Measurements from ENCODE around the gene SNRPN.

- no peak for TF ChIP-seq PTBP1 (IDR thresholded peaks at IDR 0.05; ENCODE audit: low read depth, low read length)
- TF ChIP-seq EZH2 (IDR thresholded peaks at IDR 0.05; ENCODE audit: borderline replicate concordance, low read depth, low read length), result no peak
- TF ChIP-seq TEAD4 (IDR thresholded peaks at IDR 0.05; ENCODE audit: low read length), result no peak
- TF ChIP-seq TEAD4 (CRISPR knock-in tag; IDR thresholded peaks at IDR 0.05; ENCODE audit: borderline replicate concordance), result no peak
- no peak for TF ChIP-seq E2F4 (CRISPR knock-in tag; IDR thresholded peaks at IDR 0.05; ENCODE audit: low read depth)
- no peak for TF ChIP-seq PCBP2 (IDR thresholded peaks at IDR 0.05; ENCODE audit: low read depth, low read length, poor library complexity, severe bottlenecking)
- TF ChIP-seq, protein P1, sequence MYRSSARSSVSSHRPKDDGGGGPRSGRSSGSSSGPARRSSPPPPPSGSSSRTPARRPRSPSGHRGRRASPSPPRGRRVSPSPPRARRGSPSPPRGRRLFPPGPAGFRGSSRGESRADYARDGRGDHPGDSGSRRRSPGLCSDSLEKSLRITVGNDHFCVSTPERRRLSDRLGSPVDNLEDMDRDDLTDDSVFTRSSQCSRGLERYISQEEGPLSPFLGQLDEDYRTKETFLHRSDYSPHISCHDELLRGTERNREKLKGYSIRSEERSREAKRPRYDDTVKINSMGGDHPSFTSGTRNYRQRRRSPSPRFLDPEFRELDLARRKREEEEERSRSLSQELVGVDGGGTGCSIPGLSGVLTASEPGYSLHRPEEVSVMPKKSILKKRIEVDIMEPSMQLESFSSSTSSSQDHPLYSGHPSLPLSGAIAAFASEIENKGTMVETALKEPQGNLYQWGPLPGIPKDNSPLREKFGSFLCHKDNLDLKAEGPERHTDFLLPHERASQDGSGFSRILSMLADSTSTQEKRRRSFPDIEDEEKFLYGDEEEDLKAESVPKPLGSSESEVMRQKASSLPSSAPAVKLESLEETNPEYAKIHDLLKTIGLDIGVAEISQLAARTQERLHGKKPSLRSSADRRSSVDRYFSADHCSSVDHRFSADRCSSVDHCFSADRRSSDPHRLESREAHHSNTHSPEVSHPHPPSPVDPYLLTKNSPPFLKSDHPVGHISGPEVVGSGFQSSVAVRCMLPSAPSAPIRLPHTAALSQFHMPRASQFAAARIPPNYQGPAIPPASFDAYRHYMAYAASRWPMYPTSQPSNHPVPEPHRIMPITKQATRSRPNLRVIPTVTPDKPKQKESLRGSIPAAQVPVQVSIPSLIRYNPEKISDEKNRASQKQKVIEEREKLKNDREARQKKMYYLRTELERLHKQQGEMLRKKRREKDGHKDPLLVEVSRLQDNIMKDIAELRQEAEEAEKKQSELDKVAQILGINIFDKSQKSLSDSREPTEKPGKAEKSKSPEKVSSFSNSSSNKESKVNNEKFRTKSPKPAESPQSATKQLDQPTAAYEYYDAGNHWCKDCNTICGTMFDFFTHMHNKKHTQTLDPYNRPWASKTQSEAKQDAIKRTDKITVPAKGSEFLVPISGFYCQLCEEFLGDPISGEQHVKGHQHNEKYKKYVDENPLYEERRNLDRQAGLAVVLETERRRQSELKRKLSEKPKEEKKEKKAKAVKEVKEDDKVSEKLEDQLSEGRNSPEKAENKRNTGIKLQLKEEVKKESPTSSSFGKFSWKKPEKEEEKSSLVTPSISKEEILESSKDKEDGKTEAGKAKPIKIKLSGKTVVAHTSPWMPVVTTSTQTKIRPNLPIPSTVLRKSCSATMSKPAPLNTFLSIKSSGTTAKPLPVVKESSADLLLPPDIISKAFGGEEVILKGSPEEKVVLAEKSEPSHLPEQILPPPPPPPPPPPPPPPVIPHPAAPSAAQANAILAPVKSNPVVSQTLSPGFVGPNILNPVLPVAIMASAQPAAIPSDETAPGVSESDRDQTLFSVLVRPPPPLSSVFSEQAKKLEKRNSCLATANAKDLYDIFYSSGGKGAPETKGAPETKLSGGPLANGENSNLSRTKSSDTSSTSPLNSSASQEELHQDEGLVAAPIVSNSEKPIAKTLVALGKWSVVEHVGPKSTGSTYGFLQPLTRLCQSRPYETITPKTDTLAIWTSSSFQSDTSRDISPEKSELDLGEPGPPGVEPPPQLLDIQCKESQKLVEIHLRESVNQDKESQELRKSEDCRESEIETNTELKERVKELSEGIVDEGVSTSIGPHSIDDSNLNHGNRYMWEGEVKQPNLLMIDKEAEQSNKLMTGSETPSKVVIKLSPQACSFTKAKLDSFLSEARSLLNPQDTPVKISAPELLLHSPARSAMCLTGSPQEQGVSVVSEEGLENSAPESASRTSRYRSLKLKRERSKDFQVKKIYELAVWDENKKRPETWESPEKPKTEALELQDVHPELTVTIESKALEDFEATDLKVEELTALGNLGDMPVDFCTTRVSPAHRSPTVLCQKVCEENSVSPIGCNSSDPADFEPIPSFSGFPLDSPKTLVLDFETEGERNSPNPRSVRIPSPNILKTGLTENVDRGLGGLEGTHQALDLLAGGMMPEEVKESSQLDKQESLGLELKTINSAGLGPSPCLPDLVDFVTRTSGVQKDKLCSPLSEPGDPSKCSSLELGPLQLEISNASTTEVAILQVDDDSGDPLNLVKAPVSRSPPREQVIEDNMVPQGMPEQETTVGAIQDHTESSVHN (IDR thresholded peaks at IDR 0.05; ENCODE audit: borderline replicate concordance in 1 of 2, low read depth in 1 of 2), result no peak
- TF ChIP-seq POLR2A (conservative IDR thresholded peaks at IDR 0.05), result no peak
- no peak for TF ChIP-seq RNF2 (IDR thresholded peaks at IDR 0.05)
- no peak for TF ChIP-seq NR3C1 (CRISPR knock-in tag; IDR thresholded peaks at IDR 0.05)
- no peak for TF ChIP-seq SREBF2 (CRISPR knock-in tag; IDR thresholded peaks at IDR 0.05)
- TF ChIP-seq ETV1 (tag; conservative IDR thresholded peaks at IDR 0.05; ENCODE audit: low read depth), result no peak
- TF ChIP-seq ZNF740 (CRISPR knock-in tag; IDR thresholded peaks at IDR 0.05), result no peak
- TF ChIP-seq ZNF740 (tag; IDR thresholded peaks at IDR 0.05), result no peak
- no peak for TF ChIP-seq ZNF311 (CRISPR knock-in tag; IDR thresholded peaks at IDR 0.05)
- TF ChIP-seq FOXK2 (conservative IDR thresholded peaks at IDR 0.05 in 1 of 2, IDR thresholded peaks at IDR 0.05 in 1 of 2; ENCODE audit: low read depth in 2 of 2), result no peak
Observed at GRCh38 chr15:24957691-24958090, 2.9 kb downstream of the SNRPN start.
